ENCODE measurements around the gene PLCG2.
"Not testable (repeated sequence)": the region's sequence is repeated elsewhere in the genome, so short reads cannot be mapped to it uniquely, and the experiment has no call there.

Gene PLCG2

GRCh38 chr16:81876273-81876900 lies 97.3 kb downstream of the PLCG2 start:
- no peak for DNase-seq (ENCODE audit: low read depth, low spot score)
- no peak for TF ChIP-seq CTCF (IDR thresholded peaks at IDR 0.05; ENCODE audit: insufficient read depth, low read length, missing control alignments)
- H3K4me3 ChIP-seq (ENCODE audit: low read depth, low read length) = no peak overlapping the region
- ChIA-PET POLR2A (no interaction called here), CTCF (interaction anchor here (1.4 to 4.8 kb wide), 2 partner anchors 9 to 13 kb away, joined by 4 to 44 read pairs; no protein-coding TSS in a partner anchor)

GRCh38 chr16:81877490-81877889 lies 98.4 kb downstream of the PLCG2 start:
- H3K4me3 ChIP-seq (ENCODE audit: low read depth, low read length); POLR2A ChIA-PET; DNase-seq (ENCODE audit: low read depth, low spot score); CTCF ChIA-PET: not testable (repeated sequence)

GRCh38 chr16:81878529-81878928 lies 99.4 kb downstream of the PLCG2 start:
- no peak for TF ChIP-seq CTCF (IDR thresholded peaks at IDR 0.05; ENCODE audit: insufficient read depth, low read length, missing control alignments)
- no peak for DNase-seq (ENCODE audit: low read depth, low spot score)
- ChIA-PET CTCF (interaction anchor here (1.4 to 1.6 kb wide), 2 partner anchors 9 to 15 kb away, joined by 3 to 4 read pairs; no protein-coding TSS in a partner anchor), POLR2A (no interaction called here)
- no peak overlapping the region for H3K4me3 ChIP-seq (ENCODE audit: low read depth, low read length)

- no peak overlapping the region for H3K4me3 ChIP-seq (ENCODE audit: low read depth, low read length)
- POLR2A ChIA-PET = no interaction called here
- TF ChIP-seq CTCF (IDR thresholded peaks at IDR 0.05; ENCODE audit: insufficient read depth, low read length, missing control alignments) = no peak
- CTCF ChIA-PET = interaction anchor here (1.0 to 1.4 kb wide), 2 partner anchors 8 to 11 kb away, joined by 3 to 4 read pairs; no protein-coding TSS in a partner anchor
- DNase-seq (ENCODE audit: low read depth, low spot score) = no peak
Observed at GRCh38 chr16:81879625-81880024, 100.5 kb downstream of the PLCG2 start.

GRCh38 chr16:81880816-81881215 lies 101.7 kb downstream of the PLCG2 start:
- no peak for TF ChIP-seq CTCF (IDR thresholded peaks at IDR 0.05; ENCODE audit: insufficient read depth, low read length, missing control alignments)
- no peak for DNase-seq (ENCODE audit: low read depth, low spot score)
- ChIA-PET CTCF (no interaction called here), POLR2A (no interaction called here)
- H3K4me3 ChIP-seq (ENCODE audit: low read depth, low read length) = no peak overlapping the region

GRCh38 chr16:81881228-81881627 lies 102.1 kb downstream of the PLCG2 start:
- CTCF ChIA-PET = no interaction called here
- no peak for TF ChIP-seq CTCF (IDR thresholded peaks at IDR 0.05; ENCODE audit: insufficient read depth, low read length, missing control alignments)
- H3K4me3 ChIP-seq (ENCODE audit: low read depth, low read length) = no peak overlapping the region
- POLR2A ChIA-PET = no interaction called here
- DNase-seq (ENCODE audit: low read depth, low spot score) = no peak

GRCh38 chr16:81882559-81882958 lies 103.5 kb downstream of the PLCG2 start:
- no peak overlapping the region for H3K4me3 ChIP-seq (ENCODE audit: low read depth, low read length)
- no peak for DNase-seq (ENCODE audit: low read depth, low spot score)
- POLR2A ChIA-PET = no interaction called here
- TF ChIP-seq CTCF (IDR thresholded peaks at IDR 0.05; ENCODE audit: insufficient read depth, low read length, missing control alignments) = no peak
- CTCF ChIA-PET = interaction anchor here (1.2 kb wide), 1 partner anchor 9 kb away, joined by 3 read pairs; no protein-coding TSS in a partner anchor

Measured in AG04449 (cell line).